Activated T-helper 1 cell treated with anti-CD3 and anti-CD28 coated beads, Interleukin-2, amount 50 U/mL, for 16 hours (primary cell): ENCODE measurements around the gene DDX28.
A peak's percentile ranks its signal among the peaks of the same experiment; 100 is the strongest.
"Not testable (repeated sequence)": the region's sequence is repeated elsewhere in the genome, so short reads cannot be mapped to it uniquely, and the experiment has no call there.

ENCODE experiments used
- DNase-seq, 2 donors: peaks; one replicate each; pipeline ENCODE4 v3.0.0-alpha.2; 2020; ENCODE audit warnings: low read depth in 1 of 2, low spot score in 1 of 2

DDX28 gene

GRCh38 chr16:68037841-68038597, 15.0 kb upstream of the DDX28 start:
- no peak for DNase-seq

- DNase-seq, result no peak
Measured at GRCh38 chr16:68035227-68035626, 12.2 kb upstream of the DDX28 start.

- no peak for DNase-seq
Measured at GRCh38 chr16:68033101-68033500, 10.1 kb upstream of the DDX28 start.

- no peak for DNase-seq
Measured at GRCh38 chr16:68031951-68032350, 8.9 kb upstream of the DDX28 start.

GRCh38 chr16:68030108-68030507, 7.1 kb upstream of the DDX28 start:
- not testable (repeated sequence) for DNase-seq

- DNase-seq, result no peak
Measured at GRCh38 chr16:68028996-68029395, 6.0 kb upstream of the DDX28 start.

- DNase-seq, result no peak
Measured at GRCh38 chr16:68022278-68022727, 729 bp downstream of the DDX28 start.

GRCh38 chr16:68021490-68021889, 1.5 kb downstream of the DDX28 start:
- no peak for DNase-seq

- DNase-seq, result no peak
Measured at GRCh38 chr16:68019167-68019680, 3.8 kb downstream of the DDX28 start.

GRCh38 chr16:68015681-68016080, 7.4 kb downstream of the DDX28 start, which contains the start of gene DPEP2NB:
Gene DPEP2NB, minus strand, starts transcription at chr16:68015911. Its CDS starts 141 bp downstream, at chr16:68015770.
- no peak for DNase-seq

- DNase-seq, result no peak
Measured at GRCh38 chr16:68013440-68013839, 9.6 kb downstream of the DDX28 start.

- not testable (repeated sequence) for DNase-seq
Measured at GRCh38 chr16:68009872-68010271, 13.2 kb downstream of the DDX28 start.

- no peak for DNase-seq
Measured at GRCh38 chr16:68009157-68009735, 13.8 kb downstream of the DDX28 start.

GRCh38 chr16:68005786-68006286, 17.2 kb downstream of the DDX28 start:
- peak in 1 of 2 donors; percentile 25 for DNase-seq

GRCh38 chr16:68005211-68005610, 17.8 kb downstream of the DDX28 start:
- DNase-seq, result no peak

GRCh38 chr16:68003031-68003430, 20.0 kb downstream of the DDX28 start:
- DNase-seq, result no peak

- no peak for DNase-seq
Measured at GRCh38 chr16:68000450-68000849, 22.6 kb downstream of the DDX28 start.

GRCh38 chr16:67999985-68000384, 23.0 kb downstream of the DDX28 start:
- no peak for DNase-seq

- DNase-seq, result peak in 1 of 2 donors; percentile 23
Measured at GRCh38 chr16:67998779-67999688, 24.0 kb downstream of the DDX28 start, which contains the start of gene DPEP2. Gene DPEP2, minus strand, starts transcription at chr16:67999484. Its CDS starts 6,272 bp downstream, at chr16:67993212.

- not testable (repeated sequence) for DNase-seq
Measured at GRCh38 chr16:67998231-67998778, 24.7 kb downstream of the DDX28 start.

- no peak for DNase-seq
Measured at GRCh38 chr16:67996666-67997065, 26.4 kb downstream of the DDX28 start.
